ENCODE data around the gene DOCK10. TPM values are rescaled to one million over a fixed set of nuclear protein-coding genes. Genes with fewer than 3 reads are reported as not detected.
"Not testable (repeated sequence)": the region's sequence is repeated elsewhere in the genome, so short reads cannot be mapped to it uniquely, and the experiment has no call there.

Gene DOCK10
- total RNA-seq, 2 experiments from 2014 or later, result 123 to 137 TPM

DNA sequence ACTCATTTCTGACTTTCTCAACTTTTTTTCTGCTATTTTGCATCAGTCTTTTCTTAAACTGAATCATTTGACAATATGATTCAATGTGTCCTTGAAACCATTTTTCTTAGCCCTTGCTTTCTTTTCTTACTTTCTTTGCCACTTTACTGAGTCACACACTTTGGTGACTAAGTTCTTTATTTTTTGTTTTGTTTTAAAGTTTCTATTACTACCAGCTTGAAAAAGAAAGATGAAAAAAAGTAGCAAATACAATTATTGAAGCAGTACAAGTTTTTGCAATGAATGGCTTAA, 116.5 kb downstream of the DOCK10 start:
- DNase-seq, result no peak
- peak overlapping the region; percentile 57 for H3K4me3 Mint-ChIP-seq
- CTCF ChIA-PET, result interaction anchor here (1.0 to 7.1 kb wide), 6 partner anchors 12 to 76 kb away, joined by 3 to 66 read pairs (median 16); no protein-coding TSS in a partner anchor

DNA sequence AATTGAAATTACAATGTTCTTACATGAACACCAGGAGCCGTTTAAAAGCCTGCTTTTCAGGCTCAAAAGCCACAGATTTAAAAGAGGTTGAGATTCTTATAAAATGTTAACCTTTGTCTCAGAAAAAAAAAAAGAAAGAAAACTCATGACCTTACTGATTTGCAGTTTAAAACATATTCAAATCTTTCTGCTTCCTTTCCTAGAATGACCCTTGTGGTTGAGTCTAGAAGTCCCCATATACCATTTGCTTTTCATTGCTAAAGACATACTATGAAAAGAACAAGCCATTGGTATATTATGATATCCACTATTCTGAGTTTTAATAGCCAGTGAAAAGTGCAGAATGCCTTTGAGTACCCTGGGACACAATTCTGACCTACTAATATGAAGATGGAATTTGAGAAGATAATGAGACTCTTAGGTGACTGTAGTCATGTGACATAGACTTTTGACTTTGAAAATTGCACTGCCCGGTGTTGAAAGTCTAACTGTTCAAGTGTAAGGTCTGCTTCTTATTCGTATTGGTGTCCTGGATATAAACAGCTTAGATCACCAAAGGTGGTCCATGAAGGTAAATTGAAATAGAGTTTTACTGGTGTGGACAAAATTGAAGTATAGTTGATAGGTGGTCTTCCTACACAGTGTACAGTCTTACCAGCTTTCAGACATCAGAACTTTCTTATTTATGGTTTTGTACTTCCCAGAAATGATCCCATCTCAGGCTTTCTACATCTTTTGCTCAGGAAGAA, 117.0 kb downstream of the DOCK10 start:
- Mint-ChIP-seq H3K4me3 (peak overlapping the region; percentile 57), H3K27me3 (ENCODE audit: low read depth) (no peaks in the 10 kb centered on the region), H3K4me1 (ENCODE audit: low read depth) (peaks cover 81% of the 10 kb centered on the region), H3K9me3 (no peaks in the 10 kb centered on the region), H3K36me3 (ENCODE audit: low read depth) (peaks cover 57% of the 10 kb centered on the region), H3K27ac (peak overlapping the region; percentile 98)
- DNase-seq, result no peak
- CTCF ChIA-PET, result interaction anchor here (1.0 to 7.1 kb wide), 7 partner anchors 12 to 115 kb away, joined by 3 to 66 read pairs (median 5); no protein-coding TSS in a partner anchor
- intact Hi-C loops (cut with micrococcal nuclease), result loop anchor here (1.0 to 5.0 kb wide), 13 partner anchors 13 to 1912 kb away; partner anchors contain the start of genes MRPL44 and RHBDD1

More for the DNA sequence above, 116.5 kb downstream of the DOCK10 start:
- Mint-ChIP-seq H3K27ac (peak overlapping the region; percentile 98), H3K36me3 (ENCODE audit: low read depth) (peaks cover 62% of the 10 kb centered on the region), H3K4me1 (ENCODE audit: low read depth) (peaks cover 87% of the 10 kb centered on the region), H3K9me3 (no peaks in the 10 kb centered on the region), H3K27me3 (ENCODE audit: low read depth) (no peaks in the 10 kb centered on the region)
- intact Hi-C loops (cut with micrococcal nuclease), result loop anchor here (1.0 to 5.0 kb wide), 17 partner anchors 13 to 1912 kb away; partner anchors contain the start of genes CUL3, MRPL44 and RHBDD1

DNA sequence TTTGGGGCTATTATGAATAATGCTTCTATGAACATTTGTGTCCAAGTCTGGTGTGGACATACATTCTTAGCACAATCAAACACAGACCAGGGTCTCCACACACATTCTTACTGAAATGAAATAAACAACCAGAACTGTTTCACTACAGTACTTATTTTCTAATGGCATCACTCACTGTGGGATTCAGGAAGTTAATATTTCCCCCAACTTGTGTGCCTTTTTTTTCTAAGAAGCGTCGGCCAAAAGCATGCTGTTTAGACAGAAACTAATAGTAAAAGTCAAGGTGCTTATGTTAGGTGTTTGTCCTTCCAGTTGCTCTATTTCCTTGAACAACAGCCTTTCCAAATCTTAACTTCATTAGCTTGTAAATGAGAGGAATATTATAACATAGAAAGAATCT, 117.6 kb downstream of the DOCK10 start:
- intact Hi-C loops (cut with micrococcal nuclease), result loop anchor here (1.0 to 5.0 kb wide), 13 partner anchors 14 to 1913 kb away; partner anchors contain the start of genes MRPL44 and RHBDD1
- H3K9me3 Mint-ChIP-seq, result no peaks in the 10 kb centered on the region
- peak overlapping the region; percentile 57 for H3K4me3 Mint-ChIP-seq
- H3K36me3 Mint-ChIP-seq (ENCODE audit: low read depth), result peaks cover 51% of the 10 kb centered on the region
- peak overlapping the region; percentile 98 for H3K27ac Mint-ChIP-seq
- CTCF ChIA-PET, result interaction anchor here (1.2 to 7.1 kb wide), 2 partner anchors 20 to 116 kb away, joined by 4 to 66 read pairs; no protein-coding TSS in a partner anchor
- no peak for DNase-seq
- H3K27me3 Mint-ChIP-seq (ENCODE audit: low read depth), result no peaks in the 10 kb centered on the region
- peaks cover 75% of the 10 kb centered on the region for H3K4me1 Mint-ChIP-seq (ENCODE audit: low read depth)

DNA sequence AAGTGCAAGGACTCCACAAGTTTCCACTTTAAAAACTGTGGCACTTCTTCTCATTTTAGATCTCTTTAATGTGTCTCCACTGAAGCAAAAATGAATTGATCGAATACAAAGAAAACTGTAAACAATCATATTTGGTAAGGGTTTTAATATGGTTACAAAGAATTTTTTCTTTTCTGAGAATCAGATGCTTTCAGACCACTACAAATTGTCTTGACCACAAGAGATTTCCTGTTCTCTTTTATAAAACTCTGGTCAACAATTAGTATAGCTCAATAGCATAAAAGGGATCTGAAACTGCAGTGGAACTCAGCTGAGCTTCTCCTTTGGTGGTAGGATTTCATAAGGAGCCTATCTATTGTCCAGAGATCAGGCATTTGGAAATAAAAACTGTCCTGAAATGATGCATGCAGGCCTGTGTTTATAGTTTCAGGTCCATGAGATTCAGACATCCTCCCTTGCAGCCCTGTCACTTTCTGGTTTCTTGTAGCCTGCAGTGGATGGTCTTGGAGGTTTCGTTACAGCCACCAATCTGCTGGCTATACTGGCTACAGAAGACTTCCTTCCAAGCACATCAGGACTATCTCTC, 120.0 kb downstream of the DOCK10 start:
- H3K27ac Mint-ChIP-seq, result peak overlapping the region; percentile 87
- H3K4me1 Mint-ChIP-seq (ENCODE audit: low read depth), result peaks cover 51% of the 10 kb centered on the region
- no peak overlapping the region for H3K4me3 Mint-ChIP-seq
- intact Hi-C loops (cut with micrococcal nuclease), result no loop called here
- CTCF ChIA-PET, result interaction anchor here (1.0 to 1.1 kb wide), 2 partner anchors 9 to 22 kb away, joined by 3 read pairs; no protein-coding TSS in a partner anchor
- DNase-seq, result no peak
- H3K36me3 Mint-ChIP-seq (ENCODE audit: low read depth), result peaks cover 30% of the 10 kb centered on the region
- H3K9me3 Mint-ChIP-seq, result no peaks in the 10 kb centered on the region
- no peaks in the 10 kb centered on the region for H3K27me3 Mint-ChIP-seq (ENCODE audit: low read depth)

DNA sequence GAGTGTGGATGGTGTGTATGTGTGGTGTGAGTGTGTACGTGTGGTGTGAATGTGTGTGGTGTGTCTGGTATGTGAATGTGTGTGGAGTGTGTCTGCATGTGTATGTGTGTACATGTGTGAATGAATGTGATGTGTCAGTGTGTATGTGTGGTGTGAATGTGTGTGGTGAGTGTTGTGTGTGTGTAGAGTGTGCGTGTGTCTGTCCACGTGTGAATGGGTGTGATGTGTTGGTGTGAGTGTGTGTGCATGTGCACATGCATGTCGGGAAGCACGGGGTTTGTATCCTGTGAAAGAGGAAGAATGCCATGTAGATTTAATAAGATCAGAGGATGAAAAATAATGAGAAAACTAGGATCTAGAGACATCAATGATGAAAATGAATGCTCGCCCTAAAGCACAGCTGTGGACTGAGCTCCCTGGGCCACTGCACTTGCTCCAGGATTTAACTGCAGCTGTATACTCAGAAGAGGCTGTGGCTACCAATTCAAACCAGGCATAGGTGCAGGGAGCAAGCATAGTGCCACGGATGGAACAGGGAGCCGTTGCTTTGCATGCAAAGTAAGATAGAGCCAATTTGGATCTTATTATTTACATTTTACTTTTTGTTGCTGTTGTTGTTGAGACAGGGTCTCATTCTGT, 122.7 kb downstream of the DOCK10 start:
- intact Hi-C loops (cut with micrococcal nuclease), result no loop called here

DNA sequence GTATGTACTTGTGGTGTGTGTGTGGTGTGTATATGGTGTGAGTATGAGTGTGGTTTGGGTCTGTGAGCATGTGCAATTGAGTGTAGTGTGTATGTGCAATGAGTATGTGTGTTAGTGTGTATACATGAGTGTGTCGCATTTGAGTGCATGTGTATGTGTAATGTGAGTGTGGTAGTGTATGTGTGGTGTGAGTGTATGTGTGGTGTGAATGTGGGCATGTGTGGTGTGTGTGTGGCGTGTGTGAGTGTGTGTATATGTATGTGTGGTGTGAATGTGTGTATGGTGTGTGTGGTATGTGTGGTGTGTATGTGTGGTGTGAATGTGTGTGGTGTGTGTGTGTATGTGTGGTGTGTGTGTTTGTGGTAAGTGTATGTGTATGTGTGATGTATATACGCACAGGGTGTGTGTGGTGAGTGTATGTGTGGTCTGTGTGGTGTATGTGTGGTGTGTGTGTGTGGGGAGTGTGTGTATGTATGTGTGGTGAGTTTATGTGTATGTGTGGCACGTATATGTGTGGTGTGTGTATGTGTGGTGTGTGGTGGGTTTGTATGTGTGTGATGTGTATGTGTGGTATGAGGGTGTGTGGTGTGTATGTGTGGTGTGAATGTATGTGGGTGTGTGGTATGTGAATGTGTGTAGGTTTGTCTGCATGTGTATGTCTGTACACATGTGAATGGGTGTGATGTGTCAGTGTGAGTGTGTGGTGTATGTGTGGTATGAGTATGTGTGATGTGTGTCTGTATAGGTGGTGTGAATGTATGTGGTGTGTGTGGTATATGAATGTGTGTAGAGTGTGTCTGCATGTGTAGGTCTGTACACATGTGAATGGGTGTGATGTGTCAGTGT, 123.4 kb downstream of the DOCK10 start:
- no peak for DNase-seq
- intact Hi-C loops (cut with micrococcal nuclease), result no loop called here
- peaks cover 16% of the 10 kb centered on the region for H3K36me3 Mint-ChIP-seq (ENCODE audit: low read depth)
- no peak overlapping the region for H3K4me3 Mint-ChIP-seq
- CTCF ChIA-PET, result no interaction called here
- H3K27me3 Mint-ChIP-seq (ENCODE audit: low read depth), result no peaks in the 10 kb centered on the region
- H3K4me1 Mint-ChIP-seq (ENCODE audit: low read depth), result peaks cover 26% of the 10 kb centered on the region
- no peaks in the 10 kb centered on the region for H3K9me3 Mint-ChIP-seq
- H3K27ac Mint-ChIP-seq, result no peak overlapping the region

More for the DNA sequence above, 122.7 kb downstream of the DOCK10 start:
- no peak overlapping the region for H3K27ac Mint-ChIP-seq
- H3K36me3 Mint-ChIP-seq (ENCODE audit: low read depth), result peaks cover 24% of the 10 kb centered on the region
- DNase-seq, result no peak
- H3K9me3 Mint-ChIP-seq, result no peaks in the 10 kb centered on the region
- H3K4me1 Mint-ChIP-seq (ENCODE audit: low read depth), result peaks cover 34% of the 10 kb centered on the region
- CTCF ChIA-PET, result interaction anchor here (1.3 to 1.8 kb wide), 2 partner anchors 9 to 11 kb away, joined by 3 to 6 read pairs; no protein-coding TSS in a partner anchor
- H3K4me3 Mint-ChIP-seq, result no peak overlapping the region
- H3K27me3 Mint-ChIP-seq (ENCODE audit: low read depth), result no peaks in the 10 kb centered on the region

DNA sequence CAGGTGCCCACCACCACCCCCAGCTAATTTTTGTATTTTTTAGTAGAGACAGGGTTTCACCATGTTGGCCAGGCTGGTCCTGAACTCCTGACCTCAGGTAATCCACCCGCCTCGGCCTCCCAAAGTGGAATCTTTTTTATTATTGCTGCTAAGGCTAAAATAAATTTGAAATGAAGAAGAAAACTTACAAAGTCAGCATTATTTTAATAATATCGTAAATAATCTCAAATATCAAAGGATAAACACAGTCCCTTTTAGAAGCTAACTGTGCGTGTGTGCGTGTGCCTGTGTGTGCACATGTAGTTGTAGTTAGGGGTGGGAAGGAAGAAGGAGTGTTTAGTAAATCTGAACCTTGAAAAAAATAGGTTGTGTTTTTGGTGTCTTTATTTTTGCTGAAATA, 125.0 kb downstream of the DOCK10 start:
- peaks cover 13% of the 10 kb centered on the region for H3K4me1 Mint-ChIP-seq (ENCODE audit: low read depth)
- H3K4me3 Mint-ChIP-seq, CTCF ChIA-PET: not testable (repeated sequence)

DNA sequence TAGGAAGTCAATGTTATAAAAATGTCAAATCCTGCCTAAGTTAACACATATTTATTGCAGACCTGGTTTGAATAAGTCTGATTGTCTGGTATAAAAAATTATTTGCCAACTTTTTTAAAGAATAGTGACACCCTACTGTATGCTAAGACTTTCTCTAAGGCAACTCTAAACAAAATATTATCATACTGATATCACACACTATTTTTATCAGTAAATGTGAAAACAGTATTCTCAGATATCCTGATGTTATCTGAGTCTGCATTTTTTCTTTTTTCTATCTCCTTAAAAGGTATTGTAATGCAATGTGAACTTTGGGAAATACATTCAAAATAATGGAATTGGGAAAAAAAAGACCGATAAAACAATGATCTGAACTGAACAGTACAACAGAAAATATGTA, 127.1 kb downstream of the DOCK10 start:
- DNase-seq, result no peak
- intact Hi-C loops (cut with micrococcal nuclease), result no loop called here
- Mint-ChIP-seq H3K4me3 (no peak overlapping the region), H3K4me1 (ENCODE audit: low read depth) (peaks cover 25% of the 10 kb centered on the region), H3K9me3 (no peaks in the 10 kb centered on the region), H3K36me3 (ENCODE audit: low read depth) (peaks cover 20% of the 10 kb centered on the region), H3K27me3 (ENCODE audit: low read depth) (no peaks in the 10 kb centered on the region), H3K27ac (no peak overlapping the region)
- CTCF ChIA-PET, result no interaction called here

More for the DNA sequence above, 125.0 kb downstream of the DOCK10 start:
- H3K36me3 Mint-ChIP-seq (ENCODE audit: low read depth); DNase-seq; intact Hi-C loops (cut with micrococcal nuclease); H3K9me3 Mint-ChIP-seq; H3K27me3 Mint-ChIP-seq (ENCODE audit: low read depth); H3K27ac Mint-ChIP-seq: not testable (repeated sequence)

DNA sequence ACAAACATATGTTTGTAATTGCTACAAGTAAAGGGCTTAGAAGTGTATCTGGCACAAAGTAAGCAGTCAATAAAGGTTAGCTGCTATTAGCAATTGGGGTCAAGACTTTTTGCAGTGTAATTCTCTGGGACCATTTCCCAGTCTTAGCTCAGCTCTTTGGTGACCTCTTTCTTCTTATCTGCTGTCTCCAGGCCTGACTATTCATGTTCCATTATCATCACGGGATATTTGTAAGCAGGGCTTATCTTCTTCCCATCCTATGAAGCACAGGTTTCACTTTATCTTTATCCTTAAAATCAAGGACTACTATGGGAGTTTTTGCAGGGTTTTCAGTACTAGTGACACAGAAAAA, 131.7 kb downstream of the DOCK10 start:
- no peak for DNase-seq
- Mint-ChIP-seq H3K4me1 (ENCODE audit: low read depth) (peaks cover 46% of the 10 kb centered on the region), H3K4me3 (no peak overlapping the region), H3K36me3 (ENCODE audit: low read depth) (peaks cover 46% of the 10 kb centered on the region), H3K9me3 (no peaks in the 10 kb centered on the region), H3K27ac (peak overlapping the region; percentile 67), H3K27me3 (ENCODE audit: low read depth) (no peaks in the 10 kb centered on the region)
- CTCF ChIA-PET, result interaction anchor here (0.7 to 1.6 kb wide), 2 partner anchors 10 to 90 kb away, joined by 3 to 6 read pairs; no protein-coding TSS in a partner anchor
- intact Hi-C loops (cut with micrococcal nuclease), result no loop called here

DNA sequence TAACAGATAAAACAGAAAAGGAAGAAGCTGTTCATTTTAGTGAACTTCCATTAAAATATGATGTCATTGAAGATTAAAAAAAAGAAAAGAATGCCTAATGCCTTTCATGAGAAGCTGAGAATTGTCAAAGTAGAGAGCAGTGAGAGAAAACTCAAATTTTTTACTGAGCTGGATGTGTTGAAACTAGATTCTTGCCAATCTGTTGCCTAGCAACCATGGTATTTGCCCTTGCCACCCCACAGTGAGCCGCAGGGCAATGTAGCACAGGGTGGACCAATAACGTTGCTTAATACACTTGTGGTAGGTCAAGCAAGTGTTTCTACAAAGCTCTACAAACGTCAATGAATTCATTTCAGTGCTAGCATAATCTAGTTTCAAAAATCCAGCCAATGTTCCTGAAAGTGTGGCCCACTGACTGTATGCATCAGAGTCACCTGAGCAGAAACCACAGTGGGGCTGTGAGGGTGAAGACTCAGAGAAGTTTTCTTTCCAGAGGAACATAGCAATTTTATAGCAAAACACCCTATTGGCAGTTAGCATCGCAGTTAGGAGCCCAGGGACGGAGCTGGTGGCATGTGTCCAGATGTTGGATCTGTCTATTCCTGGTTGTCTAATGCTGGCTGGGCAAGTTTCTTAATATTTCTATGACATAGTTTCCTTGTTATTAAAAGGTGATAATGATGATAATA, 132.2 kb downstream of the DOCK10 start:
- CTCF ChIA-PET, result interaction anchor here (0.9 to 1.6 kb wide), 2 partner anchors 9 to 10 kb away, joined by 4 to 6 read pairs; no protein-coding TSS in a partner anchor
- Mint-ChIP-seq H3K4me3 (no peak overlapping the region), H3K27me3 (ENCODE audit: low read depth) (no peaks in the 10 kb centered on the region), H3K36me3 (ENCODE audit: low read depth) (peaks cover 47% of the 10 kb centered on the region), H3K27ac (peak overlapping the region; percentile 67), H3K9me3 (no peaks in the 10 kb centered on the region), H3K4me1 (ENCODE audit: low read depth) (peaks cover 46% of the 10 kb centered on the region)
- peak; percentile 47 for DNase-seq
- intact Hi-C loops (cut with micrococcal nuclease), result no loop called here

DNA sequence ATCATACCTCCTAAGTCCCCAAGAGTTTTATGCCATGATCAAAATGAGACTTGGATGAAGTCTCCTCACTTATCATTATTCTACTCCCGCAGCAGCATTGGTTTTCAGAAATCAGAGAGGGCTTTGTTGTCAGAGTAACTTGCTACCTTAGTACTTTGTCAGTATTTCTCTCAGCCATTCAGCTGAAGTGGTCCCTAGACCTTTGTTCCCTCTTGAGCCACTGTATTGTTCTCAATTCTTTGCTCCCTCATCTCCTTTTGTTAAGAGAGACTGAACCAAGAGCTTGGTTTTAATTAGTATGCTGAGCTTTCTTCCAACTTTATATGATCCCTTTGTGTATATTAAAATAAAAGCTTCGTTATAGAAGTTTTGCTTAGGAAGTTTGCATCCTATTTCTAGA, 133.4 kb downstream of the DOCK10 start:
- CTCF ChIA-PET, result interaction anchor here (0.6 to 0.8 kb wide), 2 partner anchors 12 to 79 kb away, joined by 3 read pairs; no protein-coding TSS in a partner anchor
- Mint-ChIP-seq H3K36me3 (ENCODE audit: low read depth) (peaks cover 48% of the 10 kb centered on the region), H3K4me3 (no peak overlapping the region), H3K9me3 (no peaks in the 10 kb centered on the region), H3K27ac (peak overlapping the region; percentile 38), H3K27me3 (ENCODE audit: low read depth) (no peaks in the 10 kb centered on the region), H3K4me1 (ENCODE audit: low read depth) (peaks cover 53% of the 10 kb centered on the region)
- no peak for DNase-seq
- intact Hi-C loops (cut with micrococcal nuclease), result no loop called here

Data from activated naive CD4-positive, alpha-beta T cell treated with anti-CD3 and anti-CD28 coated beads for 36 hours (primary cell).